GM12872 (cell line): ENCODE data around the gene GPR143.

Source experiments
- CTCF ChIP-seq: IDR thresholded peaks from 3 replicates; pipeline ENCODE4 v1.5.1; 2011; ENCODE audit warnings: low read depth, mild to moderate bottlenecking, low read length, moderate library complexity; ENCODE audit not compliant: insufficient read depth

Gene GPR143

GRCh38 chrX:9737363-9737762, 28.3 kb downstream of the GPR143 start:
- TF ChIP-seq CTCF = no peak

GRCh38 chrX:9730752-9731151, 34.9 kb downstream of the GPR143 start:
- no peak for TF ChIP-seq CTCF

GRCh38 chrX:9730078-9730477, 35.6 kb downstream of the GPR143 start:
- no peak for TF ChIP-seq CTCF

- TF ChIP-seq CTCF = no peak
Observed at GRCh38 chrX:9729171-9729885, 36.3 kb downstream of the GPR143 start.

- TF ChIP-seq CTCF = no peak
Observed at GRCh38 chrX:9728261-9728660, 37.4 kb downstream of the GPR143 start.

GRCh38 chrX:9724711-9725110, 40.9 kb downstream of the GPR143 start:
- no peak for TF ChIP-seq CTCF

- TF ChIP-seq CTCF = no peak
Observed at GRCh38 chrX:9717376-9717775, 48.3 kb downstream of the GPR143 start.
